BLaER1 treated with 17β-estradiol and CSF1 and Interleukin-3, amounts not matched to agents 10 nM and 100 nM (cell line): ENCODE data around the gene ZMIZ1.
A peak's percentile ranks its signal among the peaks of the same experiment; 100 is the strongest.

Experiments
- H3K27ac ChIP-seq, 11 experiments: shearing (Covaris generic); formaldehyde crosslinking; 2 replicates each; pipeline ENCODE4 v1.8.1; 2022
- H3K27me3 ChIP-seq, 11 experiments: shearing (Covaris generic); formaldehyde crosslinking; 2 replicates each; pipeline ENCODE4 v1.8.1; 2022
- H3K36me3 ChIP-seq, 11 experiments: shearing (Covaris generic); formaldehyde crosslinking; 2 replicates each; pipeline ENCODE4 v1.8.1; 2022
- H3K4me1 ChIP-seq, 10 experiments: shearing (Covaris generic); formaldehyde crosslinking; 2 replicates each; pipeline ENCODE4 v1.8.1; 2022
- H3K4me2 ChIP-seq, 11 experiments: shearing (Covaris generic); formaldehyde crosslinking; 2 replicates each; pipeline ENCODE4 v1.8.1; 2022
- H3K4me3 ChIP-seq, 10 experiments: shearing (Covaris generic); formaldehyde crosslinking; 2 replicates each; pipeline ENCODE4 v1.8.1; 2022
- H3K9ac ChIP-seq, 11 experiments: shearing (Covaris generic); formaldehyde crosslinking; 2 replicates each; pipeline ENCODE4 v1.8.1; 2022
- H3K9me3 ChIP-seq, 11 experiments: shearing (Covaris generic); formaldehyde crosslinking; replicated peaks in 1 of 11; 2 replicates each; pipeline ENCODE4 v1.8.1; 2022
- H4K20me1 ChIP-seq, 11 experiments: shearing (Covaris generic); formaldehyde crosslinking; 2 replicates each; pipeline ENCODE4 v1.8.1; 2022
- Cebpa-rat ChIP-seq, 11 experiments: shearing (Covaris generic); IDR thresholded peaks; 2 replicates each; pipeline ENCODE4 v1.8.1; 2022

ZMIZ1 gene

GRCh38 chr10:79191951-79192676 lies 123.3 kb downstream of the ZMIZ1 start:
- Histone ChIP-seq H3K27me3 (no peaks in the 10 kb centered on the region), H3K9ac (peak overlapping the region in 1 of 11 experiments; percentile 20; a peak in 1 of 22 replicates), H3K27ac (no peak overlapping the region), H3K4me1 (peaks cover 79 to 98% (median 93%) of the 10 kb centered on the region in 10 experiments), H3K36me3 (peaks cover 15 to 74% (median 49%) of the 10 kb centered on the region in 11 experiments; a peak in 21 of 22 replicates), H4K20me1 (peaks cover 89 to 100% (median 98%) of the 10 kb centered on the region in 11 experiments), H3K9me3 (peaks cover 0 to 15% (median 10%) of the 10 kb centered on the region in 11 experiments; a peak in 10 of 22 replicates), H3K4me2 (peak overlapping the region; percentile 45 to 92 (median 80); a peak in 20 of 22 replicates), H3K4me3 (no peak overlapping the region)
- TF ChIP-seq Cebpa-rat (IDR thresholded peaks at IDR 0.05), result no peak

- Histone ChIP-seq H3K9ac (no peak overlapping the region), H3K4me2 (peak overlapping the region; percentile 45 to 92 (median 80); a peak in 19 of 22 replicates), H3K27me3 (no peaks in the 10 kb centered on the region), H3K9me3 (peaks cover 0 to 15% (median 10%) of the 10 kb centered on the region in 11 experiments; a peak in 10 of 22 replicates), H3K36me3 (peaks cover 10 to 73% (median 47%) of the 10 kb centered on the region in 11 experiments; a peak in 21 of 22 replicates), H3K27ac (no peak overlapping the region), H3K4me1 (peaks cover 74 to 94% (median 87%) of the 10 kb centered on the region in 10 experiments), H4K20me1 (peaks cover 89 to 100% (median 98%) of the 10 kb centered on the region in 11 experiments), H3K4me3 (no peak overlapping the region)
- no peak for TF ChIP-seq Cebpa-rat (IDR thresholded peaks at IDR 0.05)
Observed at GRCh38 chr10:79192677-79193003, 123.9 kb downstream of the ZMIZ1 start.

- peak overlapping the region in 6 of 11 experiments; percentile 0 to 61 (median 12); a peak in 3 of 22 replicates for H3K9ac ChIP-seq
- H3K36me3 ChIP-seq, result peaks cover 10 to 77% (median 38%) of the 10 kb centered on the region in 11 experiments; a peak in 19 of 22 replicates
- H3K27me3 ChIP-seq, result no peaks in the 10 kb centered on the region
Observed at GRCh38 chr10:79193694-79194382, 125.1 kb downstream of the ZMIZ1 start.

GRCh38 chr10:79195091-79195923 lies 126.5 kb downstream of the ZMIZ1 start:
- Histone ChIP-seq H3K4me3 (peak overlapping the region in 1 of 10 experiments; percentile 21; a peak in 2 of 20 replicates), H3K36me3 (peaks cover 13 to 71% (median 38%) of the 10 kb centered on the region in 11 experiments; a peak in 19 of 22 replicates), H3K9me3 (peaks cover 0 to 15% (median 10%) of the 10 kb centered on the region in 11 experiments; a peak in 10 of 22 replicates), H3K27ac (peak overlapping the region in 2 of 11 experiments; percentile 43 to 66; a peak in 6 of 22 replicates), H3K4me1 (peaks cover 50 to 75% (median 67%) of the 10 kb centered on the region in 10 experiments), H3K27me3 (no peaks in the 10 kb centered on the region), H3K9ac (peak overlapping the region in 6 of 11 experiments; percentile 8 to 61 (median 32); a peak in 8 of 22 replicates), H4K20me1 (peaks cover 84 to 100% (median 98%) of the 10 kb centered on the region in 11 experiments), H3K4me2 (peak overlapping the region; percentile 65 to 92 (median 82))
- TF ChIP-seq Cebpa-rat (IDR thresholded peaks at IDR 0.05), result no peak

More at GRCh38 chr10:79193694-79194382, 125.1 kb downstream of the ZMIZ1 start:
- peak in 4 of 11 experiments; percentile 37 to 90 (median 67); a peak in 7 of 22 replicates for TF ChIP-seq Cebpa-rat (IDR thresholded peaks at IDR 0.05)
- Histone ChIP-seq H3K9me3 (peaks cover 0 to 15% (median 10%) of the 10 kb centered on the region in 11 experiments; a peak in 10 of 22 replicates), H3K4me2 (peak overlapping the region; percentile 65 to 92 (median 82)), H3K27ac (peak overlapping the region in 4 of 11 experiments; percentile 32 to 66 (median 50); a peak in 6 of 22 replicates), H4K20me1 (peaks cover 83 to 100% (median 98%) of the 10 kb centered on the region in 11 experiments), H3K4me1 (peaks cover 64 to 84% (median 79%) of the 10 kb centered on the region in 10 experiments), H3K4me3 (no peak overlapping the region)

- Histone ChIP-seq H3K4me1 (peaks cover 44 to 72% (median 64%) of the 10 kb centered on the region in 10 experiments), H3K27me3 (no peaks in the 10 kb centered on the region), H3K4me2 (peak overlapping the region in 7 of 11 experiments; percentile 4 to 92 (median 82); a peak in 7 of 22 replicates), H4K20me1 (peaks cover 86 to 100% (median 98%) of the 10 kb centered on the region in 11 experiments), H3K9me3 (peaks cover 0 to 2% (median 0%) of the 10 kb centered on the region in 11 experiments; a peak in 2 of 22 replicates), H3K9ac (peak overlapping the region in 2 of 11 experiments; percentile 11 to 42; a peak in 1 of 22 replicates), H3K27ac (peak overlapping the region in 1 of 11 experiments; percentile 15; a peak in 1 of 22 replicates), H3K36me3 (peaks cover 16 to 73% (median 38%) of the 10 kb centered on the region in 11 experiments), H3K4me3 (no peak overlapping the region)
- no peak for TF ChIP-seq Cebpa-rat (IDR thresholded peaks at IDR 0.05)
Observed at GRCh38 chr10:79196470-79197461, 128.0 kb downstream of the ZMIZ1 start.

GRCh38 chr10:79197558-79197957 lies 128.8 kb downstream of the ZMIZ1 start:
- H3K36me3 ChIP-seq, result peaks cover 21 to 72% (median 43%) of the 10 kb centered on the region in 11 experiments

GRCh38 chr10:79200346-79200745 lies 131.6 kb downstream of the ZMIZ1 start:
- TF ChIP-seq Cebpa-rat (IDR thresholded peaks at IDR 0.05), result no peak
- Histone ChIP-seq H3K9ac (no peak overlapping the region), H3K36me3 (peaks cover 31 to 90% (median 71%) of the 10 kb centered on the region in 11 experiments), H3K4me2 (no peak overlapping the region), H3K4me3 (no peak overlapping the region), H4K20me1 (peaks cover 83 to 100% (median 97%) of the 10 kb centered on the region in 11 experiments), H3K9me3 (no peaks in the 10 kb centered on the region), H3K27me3 (no peaks in the 10 kb centered on the region), H3K4me1 (peaks cover 29 to 71% (median 58%) of the 10 kb centered on the region in 10 experiments), H3K27ac (no peak overlapping the region)

More at GRCh38 chr10:79197558-79197957, 128.8 kb downstream of the ZMIZ1 start:
- H3K9me3 ChIP-seq, result no peaks in the 10 kb centered on the region
- no peak overlapping the region for H3K4me3 ChIP-seq
- H4K20me1 ChIP-seq, result peaks cover 83 to 100% (median 97%) of the 10 kb centered on the region in 11 experiments
- H3K27ac ChIP-seq, result peak overlapping the region in 1 of 11 experiments; percentile 15; a peak in 1 of 22 replicates
- H3K9ac ChIP-seq, result no peak overlapping the region; a peak in 1 of 22 replicates
- H3K4me2 ChIP-seq, result no peak overlapping the region
- peaks cover 44 to 71% (median 64%) of the 10 kb centered on the region in 10 experiments for H3K4me1 ChIP-seq
- no peak for TF ChIP-seq Cebpa-rat (IDR thresholded peaks at IDR 0.05)
- H3K27me3 ChIP-seq, result no peaks in the 10 kb centered on the region
